HPDE6-E6E7 (cell line): ENCODE measurements around the gene NPTXR.
A peak's percentile ranks its signal among the peaks of the same experiment; 100 is the strongest.

Experiments used
- DNase-seq: peaks from one replicate; pipeline ENCODE4 v3.0.0; 2011; ENCODE audit warnings: missing footprints; ENCODE audit errors: extremely low spot score

Gene NPTXR

GRCh38 chr22:38853196-38853651, 9.4 kb upstream of the NPTXR start:
- DNase-seq = no peak

GRCh38 chr22:38852522-38852921, 8.7 kb upstream of the NPTXR start:
- no peak for DNase-seq

GRCh38 chr22:38850941-38851849, 7.4 kb upstream of the NPTXR start:
- DNase-seq = peak; percentile 67

- no peak for DNase-seq
These were observed 6.6 kb upstream of the NPTXR start for GRCh38 chr22:38850399-38850798.

GRCh38 chr22:38849811-38850210, 6.0 kb upstream of the NPTXR start:
- DNase-seq = no peak

GRCh38 chr22:38846412-38846811, 2.6 kb upstream of the NPTXR start:
- DNase-seq = no peak

- no peak for DNase-seq
These were observed 1.3 kb upstream of the NPTXR start for GRCh38 chr22:38845004-38845740.

- DNase-seq = no peak
These were observed 631 bp upstream of the NPTXR start for GRCh38 chr22:38844315-38845003.

GRCh38 chr22:38843201-38843656, 599 bp downstream of the NPTXR start:
- DNase-seq = peak; percentile 23

GRCh38 chr22:38842512-38843200, 1.2 kb downstream of the NPTXR start:
- DNase-seq = no peak

GRCh38 chr22:38841635-38842034, 2.2 kb downstream of the NPTXR start:
- DNase-seq = no peak

- DNase-seq = no peak
These were observed 2.6 kb downstream of the NPTXR start for GRCh38 chr22:38841211-38841610.

GRCh38 chr22:38840129-38840528, 3.7 kb downstream of the NPTXR start:
- DNase-seq = no peak

GRCh38 chr22:38839686-38840085, 4.1 kb downstream of the NPTXR start:
- no peak for DNase-seq

GRCh38 chr22:38837414-38837928, 6.4 kb downstream of the NPTXR start:
- DNase-seq = no peak

GRCh38 chr22:38835888-38836301, 7.9 kb downstream of the NPTXR start:
- DNase-seq = no peak

GRCh38 chr22:38834991-38835390, 8.8 kb downstream of the NPTXR start:
- no peak for DNase-seq

GRCh38 chr22:38834215-38834953, 9.4 kb downstream of the NPTXR start:
- no peak for DNase-seq

- DNase-seq = no peak
These were observed 10.8 kb downstream of the NPTXR start for GRCh38 chr22:38833061-38833460.
